GM23338 (cell line): Measurements from ENCODE around the gene POLD4. TPM values are rescaled to one million over a fixed set of nuclear protein-coding genes. Genes with fewer than 3 reads are reported as not detected.

Experiments used
- ATAC-seq: fragments of 200-7000 bp; cut with Tn5 transposase; 3 replicates; pipeline ENCODE4 v1.9.1; 2020
- DNase-seq: peaks from one replicate; pipeline ENCODE4 v3.0.0-alpha.2; 2015; ENCODE audit warnings: low spot score
- H2AFZ ChIP-seq: fragments of 200-600 bp; sonication (generic); 2 replicates; pipeline ENCODE4 v1.8.0; 2016; ENCODE audit warnings: antibody characterized with exemption, mild to moderate bottlenecking, moderate library complexity
- H3F3A ChIP-seq: fragments of 200-600 bp; sonication (generic); replicated peaks from 2 replicates; pipeline ENCODE4 v1.8.0; 2017; ENCODE audit warnings: antibody characterized with exemption, mixed run types, low read depth
- H3K27ac ChIP-seq: fragments of 200-600 bp; sonication (generic); 2 replicates; pipeline ENCODE4 v1.6.1; 2016; ENCODE audit warnings: low read depth
- H3K27me3 ChIP-seq: fragments of 200-600 bp; sonication (generic); 2 replicates; pipeline ENCODE4 v1.8.0; 2016; ENCODE audit warnings: mild to moderate bottlenecking, mixed run types, moderate library complexity; ENCODE audit not compliant: insufficient read depth
- H3K36me3 ChIP-seq: fragments of 200-600 bp; sonication (generic); 2 replicates; pipeline ENCODE4 v1.8.0; 2016; ENCODE audit warnings: mild to moderate bottlenecking; ENCODE audit not compliant: insufficient read depth
- H3K4me1 ChIP-seq: fragments of 200-600 bp; sonication (generic); 2 replicates; pipeline ENCODE4 v1.8.0; 2016; ENCODE audit warnings: mild to moderate bottlenecking, moderate library complexity; ENCODE audit not compliant: insufficient read depth
- H3K4me2 ChIP-seq: fragments of 200-600 bp; sonication (generic); 2 replicates; pipeline ENCODE4 v1.7.1; 2017; ENCODE audit warnings: mixed run types
- H3K4me3 ChIP-seq: fragments of 200-600 bp; sonication (generic); 2 replicates; pipeline ENCODE4 v1.6.1; 2016; ENCODE audit warnings: mixed run types
- H3K79me2 ChIP-seq: fragments of 200-600 bp; sonication (generic); replicated peaks from 2 replicates; pipeline ENCODE4 v1.8.0; 2017; ENCODE audit warnings: mild to moderate bottlenecking; ENCODE audit not compliant: insufficient read depth
- H3K9me2 ChIP-seq: fragments of 200-600 bp; sonication (generic); 2 replicates; pipeline ENCODE4 v1.8.0; 2017; ENCODE audit not compliant: insufficient read depth
- H4K20me1 ChIP-seq: fragments of 200-600 bp; sonication (generic); replicated peaks from 2 replicates; pipeline ENCODE4 v1.8.0; 2017; ENCODE audit warnings: mild to moderate bottlenecking; ENCODE audit not compliant: insufficient read depth
- H3K27ac Mint-ChIP-seq: 2 replicates; pipeline ENCODE4 v1.8.0; 2020; ENCODE audit warnings: inconsistent platforms, mild to moderate bottlenecking, moderate library complexity, mixed read lengths
- H3K27me3 Mint-ChIP-seq: 3 replicates; pipeline ENCODE4 v1.8.0; 2022; ENCODE audit warnings: low read depth, mild to moderate bottlenecking, moderate library complexity, mixed read lengths, inconsistent platforms; ENCODE audit not compliant: insufficient read depth, poor library complexity
- H3K36me3 Mint-ChIP-seq: 3 replicates; pipeline ENCODE4 v1.8.0; 2021; ENCODE audit warnings: low read depth, mild to moderate bottlenecking, inconsistent platforms, moderate library complexity, mixed read lengths
- H3K4me1 Mint-ChIP-seq: 3 replicates; pipeline ENCODE4 v1.8.0; 2020; ENCODE audit warnings: mild to moderate bottlenecking, inconsistent platforms, mixed read lengths
- H3K4me3 Mint-ChIP-seq: 3 replicates; pipeline ENCODE4 v1.8.0; 2021; ENCODE audit warnings: moderate library complexity, mild to moderate bottlenecking, inconsistent platforms, mixed read lengths
- H3K9me3 Mint-ChIP-seq: 3 replicates; pipeline ENCODE4 v1.8.0; 2020; ENCODE audit warnings: moderate library complexity, mild to moderate bottlenecking, inconsistent platforms, mixed read lengths
- CREB1 ChIP-seq: fragments of 250-450 bp; sonication (Bioruptor Pico); IDR thresholded peaks from 2 replicates; pipeline ENCODE4 v1.5.0; 2020; ENCODE audit warnings: low read depth, mild to moderate bottlenecking, moderate library complexity
- CTCF ChIP-seq, 2 experiments: fragments of 200-600 bp in 1 of 2; sonication (generic) in 1 of 2; conservative IDR thresholded peaks; 2 replicates each; pipeline versions ENCODE4 v1.5.1 to v1.6.1; 2016 to 2017; ENCODE audit warnings: antibody characterized with exemption in 2 of 2, low read depth in 2 of 2, mild to moderate bottlenecking in 2 of 2, moderate library complexity in 1 of 2
- ETS1 ChIP-seq: IDR thresholded peaks from 2 replicates; pipeline ENCODE4 v1.6.1; 2016; ENCODE audit warnings: antibody characterized with exemption
- EZH2 ChIP-seq: fragments of 200-600 bp; sonication (generic); IDR thresholded peaks from one replicate; pipeline ENCODE4 v1.8.0; 2017; ENCODE audit warnings: antibody characterized with exemption, mild to moderate bottlenecking, low read depth; ENCODE audit not compliant: unreplicated experiment
- EZH2phosphoT487 ChIP-seq: fragments of 200-600 bp; sonication (generic); IDR thresholded peaks from one replicate; pipeline ENCODE4 v1.8.1; 2018; ENCODE audit warnings: antibody characterized with exemption; ENCODE audit not compliant: unreplicated experiment
- JUNB ChIP-seq: IDR thresholded peaks from one replicate; pipeline ENCODE4 v1.6.1; 2016; ENCODE audit warnings: antibody characterized with exemption; ENCODE audit not compliant: unreplicated experiment
- NANOG ChIP-seq: IDR thresholded peaks from 2 replicates; pipeline ENCODE4 v1.6.1; 2016; ENCODE audit warnings: antibody characterized with exemption, borderline replicate concordance
- POLR2AphosphoS5 ChIP-seq: IDR thresholded peaks from 2 replicates; pipeline ENCODE4 v1.6.1; 2016; ENCODE audit warnings: antibody characterized with exemption, low read depth
- REST ChIP-seq: IDR thresholded peaks from one replicate; pipeline ENCODE4 v1.6.1; 2018; ENCODE audit warnings: antibody characterized with exemption; ENCODE audit not compliant: unreplicated experiment
- STAT1 ChIP-seq: IDR thresholded peaks from one replicate; pipeline ENCODE4 v1.6.1; 2016; ENCODE audit warnings: antibody characterized with exemption; ENCODE audit not compliant: unreplicated experiment
- ZNF114 ChIP-seq: fragments of 250-450 bp; sonication (Bioruptor Pico); IDR thresholded peaks from 2 replicates; pipeline ENCODE4 v1.5.0; 2020; ENCODE audit warnings: mild to moderate bottlenecking, moderate library complexity
- ZNF331 ChIP-seq: fragments of 250-450 bp; sonication (Bioruptor Pico); IDR thresholded peaks from 2 replicates; pipeline ENCODE4 v1.5.0; 2020; ENCODE audit warnings: low read depth, mild to moderate bottlenecking, moderate library complexity
- ZNF462 ChIP-seq: fragments of 250-450 bp; sonication (Bioruptor Pico); IDR thresholded peaks from 2 replicates; pipeline ENCODE4 v1.5.0; 2020; ENCODE audit warnings: mild to moderate bottlenecking, moderate library complexity
- polyA plus RNA-seq: library from polyadenylated mRNA; unstranded; fragments of >200 nt; fragmentation: Nextera tagmentation; extraction: Ambion mirVana; gene quantifications from 2 replicates; pipeline ENCODE4 v1.2.1, GENCODE V29; 2016
- total RNA-seq: library from RNA; depleted of rRNA; stranded (reverse); fragments of >200 nt; shearing (Covaris generic); gene quantifications from 2 replicates; pipeline ENCODE4 v1.2.3, GENCODE V29; 2014

Gene POLD4
- total and polyA plus RNA-seq, 2 experiments from 2014 or later, result 16.2 to 23.0 TPM

- H2AFZ ChIP-seq, result no peak overlapping the region
- H3K27me3 ChIP-seq, result no peaks in the 10 kb centered on the region
- H3K4me3 ChIP-seq, result peak overlapping the region; percentile 88
- peaks cover 24% of the 10 kb centered on the region for H3K4me1 ChIP-seq
- H4K20me1 ChIP-seq, result peaks cover 8% of the 10 kb centered on the region; the same call in 1 of the 2 replicates
- Mint-ChIP-seq H3K27me3 (peaks cover 12% of the 10 kb centered on the region), H3K36me3 (peaks cover 37% of the 10 kb centered on the region), H3K4me1 (peaks cover 30% of the 10 kb centered on the region), H3K27ac (peak overlapping the region; percentile 45; the same call in 1 of the 2 replicates), H3K4me3 (peak overlapping the region; percentile 76), H3K9me3 (no peaks in the 10 kb centered on the region)
- ATAC-seq, result no peak
- H3K27ac ChIP-seq, result no peak overlapping the region
- no peaks in the 10 kb centered on the region for H3K36me3 ChIP-seq
- peaks cover 16% of the 10 kb centered on the region for H3K79me2 ChIP-seq
- no peaks in the 10 kb centered on the region for H3K9me2 ChIP-seq
- peak overlapping the region; percentile 91 for H3K4me2 ChIP-seq
- no peak for DNase-seq
- 0 out of 2 replicates have a peak, but pooled peaks cover 4% of the 10 kb centered on the region for H3F3A ChIP-seq
- TF ChIP-seq POLR2AphosphoS5 (no peak), REST (no peak), NANOG (no peak), ZNF114 (CRISPR knock-in tag) (no peak), ZNF331 (CRISPR knock-in tag) (no peak), CREB1 (CRISPR knock-in tag) (no peak), EZH2phosphoT487 (no peak), CTCF (conservative IDR thresholded peaks at IDR 0.05; ENCODE audit: low read depth in 2 of 2) (no peak), ZNF462 (CRISPR knock-in tag) (no peak), ETS1 (no peak), JUNB (no peak), STAT1 (no peak), EZH2 (no peak)
These were observed 47.0 kb upstream of the POLD4 start for GRCh38 chr11:67400251-67400941.
